Gastroesophageal sphincter (tissue), 4 donors: ENCODE measurements around the gene MRPS22. TPM values are rescaled to one million over a fixed set of nuclear protein-coding genes. Genes with fewer than 3 reads are reported as not detected.
"Not testable (repeated sequence)": the region's sequence is repeated elsewhere in the genome, so short reads cannot be mapped to it uniquely, and the experiment has no call there.

Experiments used
- ATAC-seq: fragments of 150-250 bp; one replicate; pipeline ENCODE4 v1.9.1; 2016; ENCODE audit warnings: mild to moderate bottlenecking, moderate library complexity
- H3K27ac ChIP-seq, 4 donors: fragments of 200-600 bp; sonication (generic) in 3 of 4; 1 replicate in 3 of 4; 2 replicates in 1 of 4; pipeline ENCODE4 v1.5.1; 2016 to 2019
- H3K27me3 ChIP-seq: fragments of 200-600 bp; sonication (generic); one replicate; pipeline ENCODE4 v1.5.1; 2019
- H3K36me3 ChIP-seq, 2 donors: fragments of 200-600 bp; sonication (generic); one replicate each; pipeline ENCODE4 v1.5.1; 2019; ENCODE audit warnings: control low read depth in 1 of 2
- H3K4me1 ChIP-seq, 3 donors: fragments of 200-600 bp; sonication (generic); 1 replicate in 2 of 3; 2 replicates in 1 of 3; pipeline ENCODE4 v1.5.1; 2016 to 2019; ENCODE audit warnings: control low read depth in 2 of 3
- H3K4me3 ChIP-seq, 2 donors: fragments of 200-600 bp; sonication (generic); one replicate each; pipeline ENCODE4 v1.5.1; 2019; ENCODE audit warnings: mild to moderate bottlenecking in 1 of 2, moderate library complexity in 1 of 2
- H3K9me3 ChIP-seq, 3 donors: fragments of 200-600 bp; sonication (generic); one replicate each; pipeline ENCODE4 v1.5.1; 2017 to 2019; ENCODE audit warnings: control low read depth in 2 of 3
- EP300 ChIP-seq: sonication (generic); formaldehyde crosslinking; IDR thresholded peaks from one replicate; pipeline ENCODE4 v1.6.1; 2017; ENCODE audit warnings: antibody characterized with exemption, mild to moderate bottlenecking
- POLR2A ChIP-seq, 2 donors: fragments of 450-650 bp; IDR thresholded peaks; one replicate each; pipeline ENCODE4 v1.6.1; 2017; ENCODE audit warnings: antibody characterized with exemption in 2 of 2, mild to moderate bottlenecking in 2 of 2, moderate library complexity in 1 of 2
- POLR2AphosphoS5 ChIP-seq: sonication (generic); formaldehyde crosslinking; IDR thresholded peaks from one replicate; pipeline ENCODE4 v1.6.1; 2017; ENCODE audit warnings: antibody characterized with exemption
- WGBS, 2 donors: methylation state at CpG; one replicate each; pipeline ENCODE4 v1.1.5; 2018; ENCODE audit warnings: low coverage in 1 of 2; 5-methylcytosine and 5-hydroxymethylcytosine counted together
- small RNA-seq, 4 donors: library from RNA; depleted of rRNA; stranded (forward); fragments of <200 nt; gene quantifications; one replicate each; pipeline ENCODE3, GENCODE V24; 2016
- total RNA-seq, 4 donors: library from RNA; depleted of rRNA; stranded (reverse); fragments of >200 nt; gene quantifications; one replicate each; pipeline ENCODE4 v1.1.0, GENCODE V29; 2016
- TF ChIP-seq, protein P1 (sequence below), 4 experiments: fragments of 200-600 bp in 2 of 4; fragments of 450-650 bp in 2 of 4; sonication (generic) in 1 of 4; IDR thresholded peaks; one replicate each; pipeline ENCODE4 v1.5.1; 2017 to 2019; ENCODE audit warnings: antibody characterized with exemption in 4 of 4, mild to moderate bottlenecking in 2 of 4, moderate library complexity in 2 of 4

Gene MRPS22
- total RNA-seq, 4 donors from 2014 or later: 52.6 to 68.8 (median 56.6) TPM

GRCh38 chr3:139389552-139390368 lies 45.9 kb downstream of the MRPS22 start, which contains the start of gene COPB2:
Gene COPB2, minus strand, starts transcription at chr3:139389647. Its CDS starts 97 bp downstream, at chr3:139389550.
- Histone ChIP-seq H3K36me3 (no peaks in the 10 kb centered on the region), H3K27ac (peak within 1 kb of the TSS; percentile 84 to 99 (median 92)), H3K4me3 (peak within 1 kb of the TSS; percentile 77 to 92), H3K4me1 (peaks cover 0 to 66% (median 16%) of the 10 kb centered on the region in 3 donors), H3K27me3 (no peaks in the 10 kb centered on the region), H3K9me3 (no peaks in the 10 kb centered on the region)
- 0% methylated on average over 5 of the region's 52 CpGs; no CpG with 5 or more reads in 1 of the 2 donors for WGBS, 2 donors
- TF ChIP-seq EP300: no peak
- TF ChIP-seq POLR2AphosphoS5: peak; percentile 88
- peak; percentile 52 to 74 for TF ChIP-seq POLR2A (IDR thresholded peaks at IDR 0.05)
- TF ChIP-seq, protein P1, sequence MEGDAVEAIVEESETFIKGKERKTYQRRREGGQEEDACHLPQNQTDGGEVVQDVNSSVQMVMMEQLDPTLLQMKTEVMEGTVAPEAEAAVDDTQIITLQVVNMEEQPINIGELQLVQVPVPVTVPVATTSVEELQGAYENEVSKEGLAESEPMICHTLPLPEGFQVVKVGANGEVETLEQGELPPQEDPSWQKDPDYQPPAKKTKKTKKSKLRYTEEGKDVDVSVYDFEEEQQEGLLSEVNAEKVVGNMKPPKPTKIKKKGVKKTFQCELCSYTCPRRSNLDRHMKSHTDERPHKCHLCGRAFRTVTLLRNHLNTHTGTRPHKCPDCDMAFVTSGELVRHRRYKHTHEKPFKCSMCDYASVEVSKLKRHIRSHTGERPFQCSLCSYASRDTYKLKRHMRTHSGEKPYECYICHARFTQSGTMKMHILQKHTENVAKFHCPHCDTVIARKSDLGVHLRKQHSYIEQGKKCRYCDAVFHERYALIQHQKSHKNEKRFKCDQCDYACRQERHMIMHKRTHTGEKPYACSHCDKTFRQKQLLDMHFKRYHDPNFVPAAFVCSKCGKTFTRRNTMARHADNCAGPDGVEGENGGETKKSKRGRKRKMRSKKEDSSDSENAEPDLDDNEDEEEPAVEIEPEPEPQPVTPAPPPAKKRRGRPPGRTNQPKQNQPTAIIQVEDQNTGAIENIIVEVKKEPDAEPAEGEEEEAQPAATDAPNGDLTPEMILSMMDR (IDR thresholded peaks at IDR 0.05): no peak
- ATAC-seq: peak; percentile 99

- Histone ChIP-seq H3K4me1 (peaks cover 0 to 25% (median 0%) of the 10 kb centered on the region in 3 donors), H3K27ac (no peak overlapping the region), H3K27me3 (no peaks in the 10 kb centered on the region), H3K9me3 (no peaks in the 10 kb centered on the region), H3K4me3 (no peak overlapping the region), H3K36me3 (no peaks in the 10 kb centered on the region)
- TF ChIP-seq POLR2A (IDR thresholded peaks at IDR 0.05) (no peak), EP300 (no peak), POLR2AphosphoS5 (no peak)
- TF ChIP-seq, protein P1 (IDR thresholded peaks at IDR 0.05): no peak
- ATAC-seq: no peak
Observed at GRCh38 chr3:139394116-139394515, 50.3 kb downstream of the MRPS22 start.

DNA sequence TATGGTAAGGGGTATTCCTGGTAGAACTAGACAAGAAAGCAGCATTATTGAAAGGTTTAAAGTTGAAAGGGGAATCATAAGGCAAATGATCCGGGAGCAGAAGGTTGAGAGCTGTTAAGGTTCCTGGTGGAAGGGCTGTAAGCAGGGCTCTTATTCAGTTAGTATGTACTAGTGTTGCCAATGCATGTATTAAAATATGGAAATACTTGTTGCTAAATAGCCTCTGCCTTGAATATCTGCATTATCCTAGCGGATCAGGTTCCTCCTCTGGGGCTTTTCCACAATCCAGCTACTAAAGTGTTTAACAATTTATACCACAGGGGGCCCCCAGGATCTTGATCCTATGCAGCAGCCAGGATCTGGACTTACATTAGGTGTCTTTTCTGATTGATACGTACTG lies 52.9 kb downstream of the MRPS22 start:
- ATAC-seq: no peak
- no peaks in the 10 kb centered on the region for H3K27me3 ChIP-seq
- H3K9me3 ChIP-seq: peaks cover 0 to 7% (median 0%) of the 10 kb centered on the region in 3 donors
- H3K27ac ChIP-seq: no peak overlapping the region
- no peak overlapping the region for H3K4me3 ChIP-seq
- no peaks in the 10 kb centered on the region for H3K36me3 ChIP-seq
- 93 to 94% methylated on average over 3 of the region's 3 CpGs for WGBS, 2 donors
- TF ChIP-seq POLR2A (IDR thresholded peaks at IDR 0.05) (no peak), POLR2AphosphoS5 (no peak), EP300 (no peak)
- TF ChIP-seq, protein P1 (IDR thresholded peaks at IDR 0.05): no peak
- peaks cover 0 to 10% (median 0%) of the 10 kb centered on the region in 3 donors for H3K4me1 ChIP-seq

GRCh38 chr3:139401155-139401554 lies 57.3 kb downstream of the MRPS22 start:
- H3K9me3 ChIP-seq: peaks cover 0 to 27% (median 0%) of the 10 kb centered on the region in 3 donors
- H3K27ac ChIP-seq, H3K27me3 ChIP-seq, H3K4me3 ChIP-seq, H3K36me3 ChIP-seq, ATAC-seq, H3K4me1 ChIP-seq: not testable (repeated sequence)
- 74 to 87% methylated on average over 2 of the region's 2 CpGs for WGBS, 2 donors

Small RNA genes lying within 50 kb of the gene (small RNA-seq; reads per million reads assigned to genes)
- 0 reads per million in 4 donors for gene RF00026

Other genes starting within 250 kb of the MRPS22 start
- 100 to 1,000 TPM in 1 of 4 donors, 10 to 100 TPM in 3; 80.0 to 110 (median 87.4) TPM for gene COPB2, start 45.6 kb downstream of the MRPS22 start, total RNA-seq
- not detected for gene RBP2, start 132.5 kb downstream of the MRPS22 start, total RNA-seq
- gene RBP1, start 195.7 kb downstream of the MRPS22 start, total RNA-seq: 10 to 100 TPM in 3 of 4 donors, 1 to 10 TPM in 1; 9.1 to 28.8 (median 18.9) TPM